Transverse colon (tissue), 4 donors: ENCODE measurements around the gene RIC1.

Source experiments
- EP300 ChIP-seq: sonication (generic); formaldehyde crosslinking; IDR thresholded peaks from one replicate; pipeline ENCODE4 v1.6.1; 2017; ENCODE audit warnings: antibody characterized with exemption, low read depth
- POLR2A ChIP-seq: fragments of 450-650 bp; IDR thresholded peaks from one replicate; pipeline ENCODE4 v1.6.1; 2016; ENCODE audit warnings: antibody characterized with exemption, mild to moderate bottlenecking, moderate library complexity
- POLR2AphosphoS5 ChIP-seq, 3 donors: sonication (generic); formaldehyde crosslinking; IDR thresholded peaks; one replicate each; pipeline ENCODE4 v1.6.1; 2016; ENCODE audit warnings: antibody characterized with exemption in 3 of 3
- TF ChIP-seq, protein P1 (sequence below), 5 experiments: fragments of 200-600 bp in 3 of 5; fragments of 450-650 bp in 2 of 5; sonication (generic) in 3 of 5; IDR thresholded peaks; 1 replicate in 2 of 5; 2 replicates in 3 of 5; pipeline ENCODE4 v1.5.1; 2016 to 2017; ENCODE audit warnings: antibody characterized with exemption in 5 of 5, inconsistent platforms in 3 of 5, mild to moderate bottlenecking in 2 of 5, moderate library complexity in 1 of 5

DNA sequence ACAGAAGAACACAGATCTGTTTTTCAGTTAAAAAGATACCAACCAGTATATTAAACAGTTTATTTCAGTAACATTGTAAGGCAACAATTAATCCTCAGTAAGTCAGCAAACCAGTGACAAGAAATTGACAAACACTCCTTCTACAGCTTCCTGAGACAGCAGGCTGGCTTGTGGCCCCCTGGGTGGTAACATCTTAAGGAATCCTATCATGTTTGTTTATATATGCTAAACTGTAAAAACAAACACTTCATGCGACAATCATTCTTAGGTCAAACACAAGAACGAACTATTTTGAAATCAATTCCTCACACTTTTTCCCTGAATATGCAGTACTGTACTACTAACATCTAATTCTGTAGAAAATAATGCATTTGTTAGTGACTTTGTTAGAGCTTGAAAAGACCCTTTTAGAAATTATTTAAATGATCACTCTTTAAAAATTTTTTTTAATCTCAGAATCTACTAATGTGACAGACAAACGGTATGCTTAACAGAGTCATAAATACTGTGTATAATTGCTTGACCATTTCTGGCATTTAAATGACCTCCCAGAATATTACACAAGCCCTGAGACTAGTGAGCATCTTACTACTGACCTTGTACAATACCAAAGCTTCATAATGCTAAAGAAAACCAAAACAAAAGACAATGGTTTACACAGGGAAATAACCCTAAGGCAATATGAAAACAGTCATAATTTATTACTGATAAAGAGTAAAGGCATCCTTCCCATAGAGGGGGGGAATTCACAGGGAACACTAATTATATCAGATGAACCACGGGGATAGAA, 155.8 kb downstream of the RIC1 start:
- TF ChIP-seq, protein P1, sequence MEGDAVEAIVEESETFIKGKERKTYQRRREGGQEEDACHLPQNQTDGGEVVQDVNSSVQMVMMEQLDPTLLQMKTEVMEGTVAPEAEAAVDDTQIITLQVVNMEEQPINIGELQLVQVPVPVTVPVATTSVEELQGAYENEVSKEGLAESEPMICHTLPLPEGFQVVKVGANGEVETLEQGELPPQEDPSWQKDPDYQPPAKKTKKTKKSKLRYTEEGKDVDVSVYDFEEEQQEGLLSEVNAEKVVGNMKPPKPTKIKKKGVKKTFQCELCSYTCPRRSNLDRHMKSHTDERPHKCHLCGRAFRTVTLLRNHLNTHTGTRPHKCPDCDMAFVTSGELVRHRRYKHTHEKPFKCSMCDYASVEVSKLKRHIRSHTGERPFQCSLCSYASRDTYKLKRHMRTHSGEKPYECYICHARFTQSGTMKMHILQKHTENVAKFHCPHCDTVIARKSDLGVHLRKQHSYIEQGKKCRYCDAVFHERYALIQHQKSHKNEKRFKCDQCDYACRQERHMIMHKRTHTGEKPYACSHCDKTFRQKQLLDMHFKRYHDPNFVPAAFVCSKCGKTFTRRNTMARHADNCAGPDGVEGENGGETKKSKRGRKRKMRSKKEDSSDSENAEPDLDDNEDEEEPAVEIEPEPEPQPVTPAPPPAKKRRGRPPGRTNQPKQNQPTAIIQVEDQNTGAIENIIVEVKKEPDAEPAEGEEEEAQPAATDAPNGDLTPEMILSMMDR (IDR thresholded peaks at IDR 0.05), result no peak
- no peak for TF ChIP-seq EP300
- no peak for TF ChIP-seq POLR2A
- TF ChIP-seq POLR2AphosphoS5 (IDR thresholded peaks at IDR 0.05), result no peak
